Left ventricle myocardium inferior (tissue), 1 donor: ENCODE data around the gene LSM12. TPM values are rescaled to one million over a fixed set of nuclear protein-coding genes. Genes with fewer than 3 reads are reported as not detected.

Source experiments
- DNase-seq: peaks from one replicate; pipeline ENCODE4 v3.0.0-alpha.2; 2020
- H3K27ac ChIP-seq: fragments of 200-600 bp; replicated peaks from 2 replicates; pipeline ENCODE4 v1.8.0; 2021
- H3K27me3 ChIP-seq: fragments of 200-600 bp; 2 replicates; pipeline ENCODE4 v1.8.0; 2021; ENCODE audit warnings: low read depth
- H3K36me3 ChIP-seq: fragments of 200-600 bp; 2 replicates; pipeline ENCODE4 v1.8.0; 2021
- H3K4me1 ChIP-seq: fragments of 200-600 bp; 2 replicates; pipeline ENCODE4 v1.8.0; 2021
- H3K4me3 ChIP-seq: fragments of 200-600 bp; 2 replicates; pipeline ENCODE4 v1.8.0; 2021; ENCODE audit warnings: mild to moderate bottlenecking, moderate library complexity
- H3K9me3 ChIP-seq: fragments of 200-600 bp; replicated peaks from 2 replicates; pipeline ENCODE4 v1.8.0; 2021
- CTCF ChIP-seq: fragments of 200-600 bp; IDR thresholded peaks from 2 replicates; pipeline ENCODE4 v1.8.0; 2021; ENCODE audit warnings: antibody characterized with exemption, mild to moderate bottlenecking, borderline replicate concordance
- intact Hi-C: fragments of 100-400 bp; cut with micrococcal nuclease; formaldehyde crosslinking; loops from one replicate; pipeline ENCODE4 v1.11.0; 2022
- total RNA-seq: library from RNA; stranded (reverse); fragmentation: NEBNext Ultra II Directional; extraction: Animal tissue kit (Norgen Biotek cat#: 25700); gene quantifications from one replicate; pipeline ENCODE4 v1.2.1, GENCODE V29; 2021
- donor health status: DM: no; HTN: yes; CAD: no; lungs with severe emphysema.

The LSM12 gene
- total RNA-seq, 1 donor from 2014 or later = 41.2 TPM

- Histone ChIP-seq H3K4me3 (no peak overlapping the region), H3K27me3 (no peaks in the 10 kb centered on the region), H3K36me3 (peaks cover 67% of the 10 kb centered on the region), H3K9me3 (no peaks in the 10 kb centered on the region), H3K27ac (no peak overlapping the region), H3K4me1 (peaks cover 37% of the 10 kb centered on the region)
- TF ChIP-seq CTCF = no peak
- no peak for DNase-seq
- intact Hi-C loops = no loop called here
These were observed 25.6 kb upstream of the LSM12 start for GRCh38 chr17:44092051-44092450.

GRCh38 chr17:44091200-44091997, 24.9 kb upstream of the LSM12 start:
- peaks cover 73% of the 10 kb centered on the region for H3K36me3 ChIP-seq
- no peaks in the 10 kb centered on the region for H3K9me3 ChIP-seq
- H3K4me1 ChIP-seq = peaks cover 30% of the 10 kb centered on the region
- TF ChIP-seq CTCF = no peak
- no peak overlapping the region for H3K4me3 ChIP-seq
- no peak overlapping the region for H3K27ac ChIP-seq
- no peak for DNase-seq
- intact Hi-C loops = no loop called here
- H3K27me3 ChIP-seq = no peaks in the 10 kb centered on the region

GRCh38 chr17:44088254-44088653, 21.8 kb upstream of the LSM12 start:
- H3K9me3 ChIP-seq = no peaks in the 10 kb centered on the region
- DNase-seq = no peak
- H3K36me3 ChIP-seq = peaks cover 95% of the 10 kb centered on the region
- H3K27me3 ChIP-seq = no peaks in the 10 kb centered on the region
- no peak for TF ChIP-seq CTCF
- H3K4me3 ChIP-seq = no peak overlapping the region
- no peaks in the 10 kb centered on the region for H3K4me1 ChIP-seq
- intact Hi-C loops = no loop called here
- no peak overlapping the region for H3K27ac ChIP-seq

- no peak for TF ChIP-seq CTCF
- Histone ChIP-seq H3K27ac (peak overlapping the region; percentile 16), H3K4me3 (no peak overlapping the region), H3K4me1 (no peaks in the 10 kb centered on the region), H3K36me3 (peaks cover 95% of the 10 kb centered on the region), H3K9me3 (no peaks in the 10 kb centered on the region), H3K27me3 (no peaks in the 10 kb centered on the region)
- intact Hi-C loops = no loop called here
- DNase-seq = no peak
These were observed 20.8 kb upstream of the LSM12 start for GRCh38 chr17:44087319-44087718.

- Histone ChIP-seq H3K4me3 (no peak overlapping the region), H3K36me3 (peaks cover 95% of the 10 kb centered on the region), H3K4me1 (no peaks in the 10 kb centered on the region), H3K9me3 (no peaks in the 10 kb centered on the region), H3K27me3 (no peaks in the 10 kb centered on the region), H3K27ac (peak overlapping the region; percentile 16)
- no peak for TF ChIP-seq CTCF
- DNase-seq = no peak
- intact Hi-C loops = no loop called here
These were observed 20.2 kb upstream of the LSM12 start for GRCh38 chr17:44086364-44087311.
